ENCODE measurements around the gene SF3A1. TPM values are rescaled to one million over a fixed set of nuclear protein-coding genes. Genes with fewer than 3 reads are reported as not detected.
A peak's percentile ranks its signal among the peaks of the same experiment; 100 is the strongest.

The SF3A1 gene
- total and polyA plus RNA-seq, 2 donors (not counting 3 experiments of a cell fraction or from before 2014, with no cell fraction given) = 60.2 to 187 TPM

DNA sequence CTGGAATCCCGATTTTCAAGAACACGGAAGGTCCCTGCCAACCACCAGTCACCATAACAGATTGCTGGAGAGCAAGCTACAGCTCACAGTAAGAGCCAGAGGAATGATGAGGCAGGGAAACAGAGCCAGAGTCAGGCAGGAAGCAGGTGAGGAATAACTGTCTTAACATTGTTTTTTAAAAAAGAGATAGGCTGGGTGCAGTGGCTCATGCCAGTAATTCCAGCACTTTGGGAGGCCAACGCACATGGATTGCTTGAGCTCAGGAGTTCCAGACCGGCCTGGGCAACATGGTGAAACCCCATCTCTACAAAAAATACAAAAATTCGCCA is 53.9 kb downstream of the SF3A1 start:
- H3K79me2 ChIP-seq (ENCODE audit: control insufficient read depth, insufficient read depth, low read length) = no peaks in the 10 kb centered on the region
- H3K4me1 ChIP-seq (ENCODE audit: control insufficient read depth, extremely low read depth, insufficient read depth, low read length) = peaks cover 36% of the 10 kb centered on the region
- H3K36me3 ChIP-seq (ENCODE audit: control insufficient read depth in 2 of 2, extremely low read depth in 1 of 2, insufficient read depth in 2 of 2, low read length in 2 of 2) = peaks cover 0 to 6% of the 10 kb centered on the region in 2 experiments
- no peaks in the 10 kb centered on the region for H3K27me3 ChIP-seq (ENCODE audit: control insufficient read depth in 2 of 2, insufficient read depth in 2 of 2, low read length in 2 of 2)
- ChIA-PET CTCF (interaction anchor here (0.7 to 6.2 kb wide), 5 partner anchors 11 to 40 kb away, joined by 3 to 39 read pairs (median 14); partner anchors contain the start of genes CASTOR1 and TBC1D10A), POLR2A (no interaction called here)
- no peak overlapping the region for H3K4me2 ChIP-seq (ENCODE audit: insufficient read depth, low read length)
- no peak for FAIRE-seq
- no peak for DNase-seq (ENCODE audit: low read depth, low spot score)
- no peak overlapping the region for H3K4me3 ChIP-seq (replicated peaks in 1 of 3; ENCODE audit: insufficient read depth in 1 of 3, low read depth in 1 of 3, low read length in 3 of 3)
- dilution Hi-C loops (cut with MboI; ENCODE audit: extremely low pct_ligation_motif_present, low sequenced_read_pairs) = no loop called here
- no peaks in the 10 kb centered on the region for H3K9me3 ChIP-seq (replicated peaks; ENCODE audit: control insufficient read depth, insufficient read depth, low read length)
- H4K20me1 ChIP-seq (replicated peaks; ENCODE audit: control insufficient read depth, extremely low read depth, insufficient read depth, low read length) = no peaks in the 10 kb centered on the region
- intact Hi-C loops (cut with micrococcal nuclease) = no loop called here
- no TSS peak for BruUV-seq (replicated peaks)
- H3K27ac ChIP-seq (ENCODE audit: insufficient read depth, low read depth, low read length) = peak overlapping the region; percentile 10
- no peaks in the 10 kb centered on the region for H3K9me1 ChIP-seq (replicated peaks; ENCODE audit: control insufficient read depth, extremely low read depth, insufficient read depth, low read length)
- H2AFZ ChIP-seq (ENCODE audit: low read depth, low read length) = peak overlapping the region; percentile 4
- TF ChIP-seq POLR2AphosphoS5 (IDR thresholded peaks at IDR 0.05; ENCODE audit: insufficient read depth, low read depth, low read length) = no peak
- no peak for TF ChIP-seq FOS (IDR thresholded peaks at IDR 0.05; ENCODE audit: borderline replicate concordance, insufficient read depth, low read length)
- no peak for TF ChIP-seq MAX (IDR thresholded peaks at IDR 0.05; ENCODE audit: insufficient read depth, insufficient read length)
- no peak for TF ChIP-seq POLR2A (IDR thresholded peaks at IDR 0.05; ENCODE audit: low read depth, low read length)
- TF ChIP-seq CTCF (IDR thresholded peaks at IDR 0.05; ENCODE audit: extremely low read depth in 1 of 2, insufficient read depth in 1 of 2, low read depth in 1 of 2, low read length in 2 of 2) = no peak
- no peak for TF ChIP-seq EZH2 (IDR thresholded peaks at IDR 0.05; ENCODE audit: borderline replicate concordance, low read depth, low read length, severe bottlenecking)
- TF ChIP-seq GATA2 (IDR thresholded peaks at IDR 0.05; ENCODE audit: insufficient read depth, insufficient read length, low read depth, low read length) = no peak
- no peak for TF ChIP-seq JUN (IDR thresholded peaks at IDR 0.05; ENCODE audit: borderline replicate concordance, insufficient read depth, insufficient read length, low read depth)
- no peak for TF ChIP-seq MYC (IDR thresholded peaks at IDR 0.05; ENCODE audit: low read depth, low read length)
- H3K9ac ChIP-seq (replicated peaks; ENCODE audit: extremely low read depth, insufficient read depth, low read length) = no peak overlapping the region
